Activated naive CD8-positive, alpha-beta T cell treated with anti-CD3 and anti-CD28 coated beads, Interleukin-2, amount 50 U/mL, for 24 hours (primary cell): ENCODE results near the gene MOB3C.

ENCODE experiments used
- ATAC-seq: fragments of 150-1000 bp; cut with Tn5 transposase; one replicate; pipeline ENCODE4 v1.10.0; 2021
- DNase-seq: peaks from one replicate; pipeline ENCODE4 v3.0.0; 2021
- H3K27ac Mint-ChIP-seq: one replicate; pipeline ENCODE4 v1.8.0; 2021; ENCODE audit warnings: mild to moderate bottlenecking, mixed read lengths
- H3K27me3 Mint-ChIP-seq: one replicate; pipeline ENCODE4 v1.8.0; 2021; ENCODE audit warnings: mixed read lengths
- H3K36me3 Mint-ChIP-seq: one replicate; pipeline ENCODE4 v1.8.0; 2021; ENCODE audit warnings: low read depth, mixed read lengths
- H3K4me1 Mint-ChIP-seq: one replicate; pipeline ENCODE4 v1.8.0; 2021; ENCODE audit warnings: mixed read lengths
- H3K4me3 Mint-ChIP-seq: one replicate; pipeline ENCODE4 v1.8.0; 2021; ENCODE audit warnings: mild to moderate bottlenecking, moderate library complexity, mixed read lengths
- H3K9me3 Mint-ChIP-seq: one replicate; pipeline ENCODE4 v1.8.0; 2021; ENCODE audit warnings: mixed read lengths

Gene MOB3C

GRCh38 chr1:46603858-46604549, 12.6 kb downstream of the MOB3C start, which contains the start of gene MKNK1:
MKNK1 (minus strand) TSS chr1:46604268; CDS start chr1:46583327, 20,941 bp downstream.
- DNase-seq (peak; percentile 99), ATAC-seq (peak; percentile 91)
- Mint-ChIP-seq H3K36me3 (peaks cover 11% of the 10 kb centered on the region), H3K4me1 (peaks cover 53% of the 10 kb centered on the region), H3K9me3 (no peaks in the 10 kb centered on the region), H3K27me3 (no peaks in the 10 kb centered on the region), H3K27ac (peak within 1 kb of the TSS; percentile 78), H3K4me3 (peak within 1 kb of the TSS; percentile 89)

- no peak for ATAC-seq
- Mint-ChIP-seq H3K27me3 (no peaks in the 10 kb centered on the region), H3K9me3 (no peaks in the 10 kb centered on the region), H3K36me3 (peaks cover 8% of the 10 kb centered on the region), H3K4me1 (peaks cover 53% of the 10 kb centered on the region), H3K27ac (peak overlapping the region; percentile 78), H3K4me3 (peak overlapping the region; percentile 89)
- no peak for DNase-seq
These were observed 13.1 kb downstream of the MOB3C start for GRCh38 chr1:46603481-46603857.

- no peak for DNase-seq
- Mint-ChIP-seq H3K4me1 (peaks cover 53% of the 10 kb centered on the region), H3K27ac (no peak overlapping the region), H3K36me3 (peaks cover 5% of the 10 kb centered on the region), H3K9me3 (no peaks in the 10 kb centered on the region), H3K4me3 (no peak overlapping the region), H3K27me3 (no peaks in the 10 kb centered on the region)
- ATAC-seq, result no peak
These were observed 15.2 kb downstream of the MOB3C start for GRCh38 chr1:46601257-46602007.

GRCh38 chr1:46599059-46599970, 17.3 kb downstream of the MOB3C start:
- peaks cover 52% of the 10 kb centered on the region for H3K4me1 Mint-ChIP-seq
- H3K4me3 Mint-ChIP-seq, result no peak overlapping the region
- H3K27me3 Mint-ChIP-seq, result no peaks in the 10 kb centered on the region
- DNase-seq, result no peak
- no peak overlapping the region for H3K27ac Mint-ChIP-seq
- H3K36me3 Mint-ChIP-seq, result peaks cover 9% of the 10 kb centered on the region
- ATAC-seq, result no peak
- no peaks in the 10 kb centered on the region for H3K9me3 Mint-ChIP-seq

GRCh38 chr1:46596846-46597245, 19.8 kb downstream of the MOB3C start:
- Mint-ChIP-seq H3K4me3 (no peak overlapping the region), H3K4me1 (peaks cover 41% of the 10 kb centered on the region), H3K27ac (no peak overlapping the region), H3K27me3 (no peaks in the 10 kb centered on the region), H3K9me3 (no peaks in the 10 kb centered on the region), H3K36me3 (peaks cover 25% of the 10 kb centered on the region)
- ATAC-seq, result no peak
- no peak for DNase-seq

GRCh38 chr1:46596036-46596435, 20.6 kb downstream of the MOB3C start:
- peaks cover 33% of the 10 kb centered on the region for H3K4me1 Mint-ChIP-seq
- no peak overlapping the region for H3K27ac Mint-ChIP-seq
- peaks cover 27% of the 10 kb centered on the region for H3K36me3 Mint-ChIP-seq
- H3K27me3 Mint-ChIP-seq, result no peaks in the 10 kb centered on the region
- ATAC-seq (no peak), DNase-seq (no peak)
- no peak overlapping the region for H3K4me3 Mint-ChIP-seq
- no peaks in the 10 kb centered on the region for H3K9me3 Mint-ChIP-seq

GRCh38 chr1:46595127-46595526, 21.5 kb downstream of the MOB3C start:
- no peaks in the 10 kb centered on the region for H3K27me3 Mint-ChIP-seq
- ATAC-seq (no peak), DNase-seq (peak; percentile 29)
- peaks cover 34% of the 10 kb centered on the region for H3K36me3 Mint-ChIP-seq
- peaks cover 27% of the 10 kb centered on the region for H3K4me1 Mint-ChIP-seq
- no peak overlapping the region for H3K27ac Mint-ChIP-seq
- H3K9me3 Mint-ChIP-seq, result no peaks in the 10 kb centered on the region
- no peak overlapping the region for H3K4me3 Mint-ChIP-seq

GRCh38 chr1:46594063-46594462, 22.5 kb downstream of the MOB3C start:
- H3K9me3 Mint-ChIP-seq, result no peaks in the 10 kb centered on the region
- no peak overlapping the region for H3K27ac Mint-ChIP-seq
- H3K27me3 Mint-ChIP-seq, result no peaks in the 10 kb centered on the region
- peaks cover 18% of the 10 kb centered on the region for H3K4me1 Mint-ChIP-seq
- no peak overlapping the region for H3K4me3 Mint-ChIP-seq
- DNase-seq (no peak), ATAC-seq (no peak)
- H3K36me3 Mint-ChIP-seq, result peaks cover 42% of the 10 kb centered on the region

- H3K27me3 Mint-ChIP-seq, result no peaks in the 10 kb centered on the region
- H3K9me3 Mint-ChIP-seq, result no peaks in the 10 kb centered on the region
- no peak for ATAC-seq
- DNase-seq, result no peak
- H3K4me1 Mint-ChIP-seq, result peaks cover 18% of the 10 kb centered on the region
- no peak overlapping the region for H3K27ac Mint-ChIP-seq
- peaks cover 47% of the 10 kb centered on the region for H3K36me3 Mint-ChIP-seq
- no peak overlapping the region for H3K4me3 Mint-ChIP-seq
These were observed 23.8 kb downstream of the MOB3C start for GRCh38 chr1:46592823-46593222.

- no peak overlapping the region for H3K27ac Mint-ChIP-seq
- H3K36me3 Mint-ChIP-seq, result peaks cover 51% of the 10 kb centered on the region
- ATAC-seq, result no peak
These were observed 27.1 kb downstream of the MOB3C start for GRCh38 chr1:46589529-46589928.

GRCh38 chr1:46587069-46587468, 29.5 kb downstream of the MOB3C start:
- DNase-seq, result no peak
- Mint-ChIP-seq H3K27ac (no peak overlapping the region), H3K27me3 (no peaks in the 10 kb centered on the region), H3K4me1 (peaks cover 10% of the 10 kb centered on the region), H3K36me3 (peaks cover 46% of the 10 kb centered on the region), H3K9me3 (no peaks in the 10 kb centered on the region), H3K4me3 (no peak overlapping the region)
- no peak for ATAC-seq

More at GRCh38 chr1:46589529-46589928, 27.1 kb downstream of the MOB3C start:
- H3K9me3 Mint-ChIP-seq, result no peaks in the 10 kb centered on the region
- no peaks in the 10 kb centered on the region for H3K27me3 Mint-ChIP-seq
- H3K4me1 Mint-ChIP-seq, result peaks cover 5% of the 10 kb centered on the region
- H3K4me3 Mint-ChIP-seq, result no peak overlapping the region
- no peak for DNase-seq

GRCh38 chr1:46585312-46585938, 31.2 kb downstream of the MOB3C start:
- no peak overlapping the region for H3K4me3 Mint-ChIP-seq
- H3K36me3 Mint-ChIP-seq, result peaks cover 37% of the 10 kb centered on the region
- ATAC-seq, result no peak

GRCh38 chr1:46583494-46583893, 33.1 kb downstream of the MOB3C start:
- no peak for DNase-seq
- no peak overlapping the region for H3K4me3 Mint-ChIP-seq

More at GRCh38 chr1:46585312-46585938, 31.2 kb downstream of the MOB3C start:
- Mint-ChIP-seq H3K4me1 (peaks cover 27% of the 10 kb centered on the region), H3K27me3 (no peaks in the 10 kb centered on the region), H3K27ac (no peak overlapping the region), H3K9me3 (no peaks in the 10 kb centered on the region)
- DNase-seq, result no peak

GRCh38 chr1:46582972-46583371, 33.6 kb downstream of the MOB3C start:
- no peaks in the 10 kb centered on the region for H3K9me3 Mint-ChIP-seq
- ATAC-seq, result no peak
- no peak overlapping the region for H3K4me3 Mint-ChIP-seq

More at GRCh38 chr1:46583494-46583893, 33.1 kb downstream of the MOB3C start:
- Mint-ChIP-seq H3K9me3 (no peaks in the 10 kb centered on the region), H3K4me1 (peaks cover 29% of the 10 kb centered on the region), H3K36me3 (peaks cover 33% of the 10 kb centered on the region), H3K27ac (no peak overlapping the region), H3K27me3 (no peaks in the 10 kb centered on the region)
- ATAC-seq, result no peak

More at GRCh38 chr1:46582972-46583371, 33.6 kb downstream of the MOB3C start:
- H3K27ac Mint-ChIP-seq, result no peak overlapping the region
- H3K27me3 Mint-ChIP-seq, result no peaks in the 10 kb centered on the region
- peaks cover 29% of the 10 kb centered on the region for H3K4me1 Mint-ChIP-seq
- DNase-seq, result no peak
- peaks cover 38% of the 10 kb centered on the region for H3K36me3 Mint-ChIP-seq
